Left renal pelvis (tissue), 4 donors: ENCODE measurements around the gene POGZ. TPM values are rescaled to one million over a fixed set of nuclear protein-coding genes. Genes with fewer than 3 reads are reported as not detected.
A peak's percentile ranks its signal among the peaks of the same experiment; 100 is the strongest.
"Not testable (repeated sequence)": the region's sequence is repeated elsewhere in the genome, so short reads cannot be mapped to it uniquely, and the experiment has no call there.

ENCODE experiments used
- DNase-seq, 4 donors: peaks; one replicate each; pipeline ENCODE4 v3.0.0-alpha.2; 2013; ENCODE audit warnings: low read depth in 4 of 4, low spot score in 3 of 4
- polyA plus RNA-seq, 4 donors: library from polyadenylated mRNA; unstranded; fragments of 120-200 nt; gene quantifications; one replicate each; pipeline ENCODE4 v1.2.1, GENCODE V29; 2013; ENCODE audit not compliant: insufficient read length in 4 of 4

Gene POGZ
- polyA plus RNA-seq, 4 donors: 104 to 156 (median 113) TPM

DNA sequence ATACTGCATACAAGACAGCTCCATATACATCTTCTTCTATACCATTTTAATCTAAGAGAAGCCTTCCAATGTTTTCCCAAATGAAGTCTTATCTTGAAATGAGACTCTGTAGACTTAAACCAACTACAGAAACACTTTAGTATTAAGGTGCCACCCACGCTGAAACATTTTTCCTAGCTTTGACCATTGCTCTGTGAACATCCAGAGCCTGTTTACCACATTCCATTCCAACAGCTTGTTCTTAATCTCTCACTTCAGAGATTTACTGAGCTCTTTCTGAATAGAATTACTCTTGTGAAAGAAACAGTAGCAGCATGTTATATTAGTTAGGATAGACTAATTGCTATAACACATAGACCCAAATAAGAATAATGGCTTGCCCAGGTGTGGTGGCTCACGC is 19.6 kb upstream of the POGZ start:
- no peak for DNase-seq

DNA sequence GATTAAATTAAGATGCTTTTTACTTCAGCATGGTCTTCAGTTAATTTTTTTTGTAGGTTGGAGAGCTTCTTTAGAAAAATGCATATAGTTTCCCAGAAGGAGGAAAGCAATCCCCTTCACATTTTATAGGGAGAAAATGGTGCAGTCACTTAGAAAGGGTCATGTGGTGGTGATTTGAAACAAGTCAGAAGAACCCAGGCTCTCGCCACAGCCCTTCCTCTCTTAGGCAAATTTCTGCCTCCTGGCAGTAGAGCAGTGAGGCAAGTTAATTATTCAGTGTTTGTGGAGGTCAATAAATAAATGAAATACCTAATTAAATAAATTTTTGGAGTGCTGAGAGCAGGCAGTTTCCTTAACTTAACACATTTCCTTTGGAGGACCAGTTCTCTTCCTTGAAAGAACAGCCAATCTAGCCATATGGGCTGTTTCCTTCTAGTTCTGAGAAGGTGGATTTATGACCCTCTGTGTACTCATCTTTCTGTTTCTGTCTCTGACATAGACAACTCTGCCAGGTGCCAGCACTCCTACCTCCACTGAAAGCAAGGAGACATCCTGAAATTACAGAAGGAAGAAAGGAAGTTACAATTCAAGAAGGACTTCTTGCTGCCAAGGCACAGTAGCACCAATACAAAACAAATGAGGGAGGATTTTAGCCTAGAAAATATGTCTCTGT is 19.0 kb upstream of the POGZ start:
- DNase-seq: no peak

DNA sequence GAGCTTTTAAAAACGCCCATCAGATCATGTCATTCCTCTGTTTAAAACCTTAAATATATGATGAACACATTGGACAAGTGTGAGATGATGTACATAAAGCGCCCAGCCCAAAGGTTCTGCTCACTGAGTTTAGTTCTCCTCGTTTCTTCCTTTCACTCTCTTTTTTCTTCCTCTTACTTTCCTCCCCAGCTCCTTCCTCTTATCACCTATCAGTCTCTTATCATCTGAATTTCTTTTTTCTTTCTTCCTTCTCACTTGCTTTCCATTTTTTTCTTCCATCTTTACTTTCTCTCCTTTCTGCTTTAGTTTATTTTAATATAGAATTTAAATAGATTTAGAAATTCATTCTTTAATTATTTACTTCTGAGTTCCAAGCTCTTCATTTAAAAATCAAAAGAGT is 17.8 kb upstream of the POGZ start:
- DNase-seq: no peak

DNA sequence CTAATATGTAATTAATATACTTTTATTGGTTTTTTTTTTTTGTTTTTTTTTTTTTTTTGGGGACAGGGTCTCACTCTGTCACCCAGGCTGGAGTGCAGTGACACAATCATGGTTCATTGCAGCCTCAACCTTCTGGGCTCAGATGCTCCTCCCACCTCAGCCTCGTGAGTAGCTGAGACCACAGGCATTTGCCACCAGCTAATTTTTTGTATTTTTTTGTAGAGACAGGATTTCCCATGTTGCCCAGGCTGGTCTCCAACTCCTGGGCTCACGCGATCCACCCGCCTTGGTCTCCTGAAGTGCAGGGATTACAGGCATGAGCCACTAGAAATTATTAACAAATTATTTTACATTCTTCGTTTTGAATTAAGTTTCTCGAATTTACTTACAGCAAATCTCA is 16.8 kb upstream of the POGZ start:
- no peak for DNase-seq

DNA sequence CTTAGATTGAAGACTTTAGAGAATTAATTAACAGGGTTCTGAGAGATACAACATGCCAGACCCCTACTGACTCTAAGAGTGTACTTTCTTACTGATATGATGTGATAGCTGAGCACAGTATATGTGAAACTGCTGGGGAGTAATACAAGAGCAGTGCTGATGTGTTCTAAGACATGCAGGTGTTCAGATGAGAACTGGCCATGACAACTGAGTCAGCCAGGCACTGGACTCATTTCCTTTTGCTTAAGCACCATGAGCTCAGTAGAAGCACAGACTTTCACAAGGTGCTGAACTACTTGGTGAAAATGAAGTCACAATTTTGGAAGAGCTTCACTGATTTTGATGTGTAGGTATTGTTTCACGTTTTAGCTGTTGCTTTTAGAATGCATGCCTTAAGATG is 15.9 kb upstream of the POGZ start:
- no peak for DNase-seq

DNA sequence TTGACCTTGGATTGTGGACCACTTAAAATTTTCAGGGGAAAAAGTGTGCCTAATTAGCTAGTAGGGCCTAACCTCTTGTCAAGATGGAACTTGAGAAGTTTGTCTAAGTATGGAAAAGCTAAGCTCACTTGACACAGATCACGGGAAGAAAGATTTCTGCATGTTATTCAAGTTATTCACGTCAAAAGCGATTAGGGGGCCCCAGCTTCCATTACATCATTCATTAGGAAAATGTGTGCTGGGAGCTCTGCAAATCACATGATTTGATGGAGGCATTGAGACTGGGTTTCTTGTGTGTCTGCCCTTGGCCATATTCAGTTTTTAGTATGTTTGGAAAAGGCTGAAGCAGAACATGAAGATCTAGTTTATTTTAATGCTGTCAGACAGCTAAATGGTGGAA is 15.5 kb upstream of the POGZ start:
- DNase-seq: no peak

DNA sequence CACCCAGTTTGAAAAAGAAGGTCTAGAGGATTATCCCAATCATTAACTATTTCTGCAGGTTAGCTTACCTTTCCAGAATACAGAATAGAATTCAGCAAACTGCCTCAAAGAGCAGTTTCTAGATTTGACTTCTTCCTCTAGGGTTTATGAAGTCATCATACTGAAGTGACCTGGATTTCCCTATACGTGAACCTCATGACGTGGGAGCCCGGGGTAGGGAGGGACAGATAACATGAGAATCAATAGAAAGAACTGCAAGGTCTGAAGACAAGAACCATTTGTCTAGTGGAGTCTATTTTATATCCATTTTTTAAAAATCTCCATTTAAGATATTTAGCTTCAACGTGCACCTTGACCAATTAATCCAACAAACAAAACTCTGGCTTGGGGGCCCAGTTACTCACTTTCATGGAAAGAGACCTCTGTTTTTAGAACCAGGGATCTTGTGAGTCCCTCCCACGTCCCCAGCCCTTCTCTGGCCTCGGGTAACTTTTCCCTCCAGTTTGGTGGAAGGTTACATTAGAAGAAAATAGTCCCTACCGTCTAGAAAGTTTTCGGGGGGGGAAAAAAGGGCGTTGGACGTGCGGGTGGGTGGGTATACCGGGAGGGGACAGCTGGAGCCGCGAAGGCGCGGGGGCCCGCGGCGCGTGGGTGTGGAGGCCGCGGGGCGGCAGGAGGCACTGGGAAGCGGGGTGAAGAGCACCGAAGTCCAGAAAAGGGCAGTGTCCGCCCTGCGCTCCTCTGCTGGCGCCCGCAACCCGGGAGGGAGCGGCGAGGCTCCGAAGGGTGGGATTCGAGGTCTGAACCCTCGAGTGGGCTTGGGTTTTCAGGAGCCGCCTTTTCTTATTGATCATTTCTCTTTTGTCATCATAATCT is 13.8 kb upstream of the POGZ start:
- DNase-seq: peak; percentile 64 to 73 (median 66)

DNA sequence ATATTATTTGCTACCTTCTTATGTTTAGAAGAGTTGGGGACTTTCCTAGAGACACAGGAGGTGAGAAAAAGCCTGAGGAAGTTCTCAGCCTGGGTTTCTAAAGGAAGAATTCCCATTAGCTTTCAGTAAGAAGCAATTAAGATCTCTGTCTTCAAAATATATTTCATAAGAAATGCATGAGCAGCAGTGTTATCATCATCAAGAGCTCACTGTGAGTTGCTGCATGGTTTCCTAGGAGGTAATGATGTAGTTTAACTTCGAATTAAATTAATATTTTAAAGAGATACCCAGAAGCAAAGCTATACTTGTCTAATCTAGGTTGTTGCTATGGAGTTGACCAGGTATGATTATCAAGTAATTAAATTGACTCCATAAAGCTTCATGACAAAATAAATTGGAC is 5.7 kb upstream of the POGZ start:
- DNase-seq: no peak

DNA sequence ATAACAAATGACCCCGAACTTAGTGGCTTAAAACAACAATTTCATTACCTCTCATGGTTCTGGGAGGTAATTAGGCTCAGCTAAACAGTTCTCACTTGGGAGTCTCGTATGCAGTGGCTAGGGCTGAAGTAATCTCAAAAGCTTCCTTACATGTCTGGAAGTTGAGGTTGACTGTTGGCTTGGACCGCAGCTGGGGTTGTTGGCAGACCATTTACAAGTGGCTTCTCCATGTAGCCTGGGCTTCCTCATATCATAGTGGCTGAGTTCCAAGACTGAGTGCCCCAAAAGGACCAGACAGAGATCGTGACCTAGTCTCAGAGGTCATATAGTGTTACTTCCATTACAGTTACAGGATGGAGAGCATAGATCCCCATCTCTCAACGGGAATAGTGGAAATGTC is 2.4 kb upstream of the POGZ start:
- DNase-seq: no peak

DNA sequence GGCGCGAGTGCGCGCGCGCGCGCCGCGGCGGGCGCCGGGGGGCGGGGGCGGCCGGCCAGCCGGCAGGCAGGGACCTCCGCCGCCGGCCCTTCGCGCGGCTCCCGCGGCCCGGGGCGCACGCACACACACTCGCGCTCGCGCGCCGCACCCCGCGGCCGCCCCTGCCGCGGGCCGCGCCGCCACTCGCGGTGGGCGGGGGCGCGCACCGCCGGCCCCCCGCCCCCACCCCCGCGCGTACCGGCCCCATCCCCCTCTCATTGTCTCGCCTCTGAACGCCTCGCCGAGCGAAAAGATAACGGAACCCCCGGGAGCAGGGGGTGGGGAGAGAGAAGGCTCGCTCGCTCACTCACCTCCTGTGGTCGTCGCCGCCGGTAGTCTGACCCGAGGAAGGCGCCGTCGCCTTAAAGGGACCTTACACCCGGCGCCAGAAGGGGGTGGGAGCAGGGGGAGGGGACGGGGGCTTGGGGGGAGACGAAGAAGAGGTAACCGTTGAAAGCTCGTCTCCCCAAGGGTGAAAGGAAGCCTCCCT is 428 bp downstream of the POGZ start:
- peak in 3 of 4 donors; percentile 25 to 42 (median 28) for DNase-seq

DNA sequence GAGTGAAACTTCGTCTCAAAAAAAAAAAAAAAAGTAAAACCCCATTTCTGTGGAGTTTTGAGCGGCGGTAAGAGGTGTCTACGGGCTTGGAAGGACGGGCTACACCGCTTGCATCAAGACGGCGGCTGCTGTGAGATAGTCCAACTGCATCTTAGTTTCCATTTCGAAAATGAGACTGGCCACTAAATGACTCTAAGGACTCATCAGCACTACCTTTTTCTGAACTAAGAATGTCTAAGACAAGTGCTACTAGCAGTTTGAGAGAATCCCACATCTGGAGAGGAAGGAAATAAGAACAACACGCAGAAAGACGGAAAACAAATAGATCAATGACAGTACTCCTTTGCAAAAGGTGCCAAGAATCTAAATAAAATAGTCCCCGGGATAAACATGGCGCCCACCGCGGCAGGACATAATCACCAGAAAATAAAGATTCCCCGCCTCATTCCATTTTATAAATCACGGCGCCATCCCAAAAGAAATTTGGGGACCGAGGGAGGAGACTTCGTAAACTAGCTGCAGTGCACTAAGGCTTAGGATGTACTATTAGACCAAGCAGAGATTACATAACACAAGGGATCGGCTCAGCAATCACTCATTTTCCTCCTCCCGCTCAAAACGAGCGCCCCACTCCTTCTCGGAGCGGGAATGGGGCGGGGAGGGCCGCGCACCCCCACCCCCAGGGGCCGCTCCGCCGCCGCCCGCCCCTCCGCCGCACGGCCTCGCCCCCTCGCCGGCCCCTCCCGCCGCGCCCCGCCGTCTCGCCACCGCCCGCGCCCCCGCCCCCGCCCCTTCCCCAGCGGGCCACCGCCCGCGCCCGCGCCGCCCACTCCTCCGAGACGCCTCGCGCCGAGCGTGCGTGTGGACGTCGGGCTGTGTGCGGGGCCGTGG is 1.1 kb downstream of the POGZ start:
- DNase-seq: peak; percentile 55 to 72 (median 71)

DNA sequence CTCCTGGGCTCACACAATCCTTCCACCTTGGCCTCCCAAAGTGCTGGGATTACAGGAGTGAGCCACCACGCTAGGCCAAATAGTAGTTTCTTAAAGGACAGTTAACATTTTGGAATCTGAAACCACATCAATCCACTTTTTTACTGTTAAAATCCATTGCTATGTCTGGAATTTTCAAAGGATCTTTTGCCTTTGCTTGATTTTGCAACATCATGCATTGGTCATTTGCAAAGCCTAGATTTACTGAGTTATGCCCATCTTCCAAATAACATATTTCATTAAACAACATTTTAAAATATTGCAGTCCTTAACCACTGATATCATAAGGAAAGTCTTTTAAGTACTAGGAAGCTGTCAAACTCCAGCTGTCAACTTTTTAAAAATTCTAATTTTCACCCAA is 3.3 kb downstream of the POGZ start:
- no peak for DNase-seq

DNA sequence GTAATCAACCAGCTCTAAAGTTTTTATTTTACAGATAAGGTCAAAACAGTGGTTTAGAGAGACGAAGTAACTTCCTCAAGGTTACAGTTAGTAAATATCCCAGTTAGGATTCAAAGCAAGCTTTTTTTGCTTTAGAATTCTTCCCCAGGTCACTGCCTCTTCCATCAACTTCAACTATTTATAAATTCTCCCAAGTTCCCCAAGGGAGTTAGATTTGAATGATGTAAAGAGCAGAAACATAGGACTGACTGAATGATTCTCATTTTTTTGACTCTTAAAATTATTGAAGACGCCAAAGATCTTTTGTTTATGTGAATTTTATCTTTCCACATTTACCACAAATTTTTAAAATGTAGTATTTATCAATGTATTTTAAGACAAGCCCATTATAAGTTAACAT is 4.1 kb downstream of the POGZ start:
- DNase-seq: no peak

DNA sequence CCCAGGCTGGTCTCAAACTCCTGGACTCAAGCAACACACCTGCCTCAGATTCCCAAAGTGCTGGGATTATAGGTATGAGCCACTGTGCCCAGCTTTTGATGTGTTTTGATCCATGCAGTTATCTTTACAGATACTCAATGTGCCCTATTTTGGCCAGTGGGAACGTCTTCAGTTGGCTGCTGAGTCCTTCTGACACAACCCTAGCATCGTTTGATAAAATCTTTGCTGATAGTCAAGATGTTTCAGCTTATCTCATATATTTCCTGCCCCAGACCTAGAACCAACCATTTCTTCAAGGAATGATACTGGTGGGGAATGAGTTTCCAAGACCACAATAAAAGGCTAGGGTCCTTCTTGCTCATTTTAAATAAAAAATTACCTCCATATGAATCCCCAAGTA is 11.6 kb downstream of the POGZ start:
- DNase-seq: no peak

DNA sequence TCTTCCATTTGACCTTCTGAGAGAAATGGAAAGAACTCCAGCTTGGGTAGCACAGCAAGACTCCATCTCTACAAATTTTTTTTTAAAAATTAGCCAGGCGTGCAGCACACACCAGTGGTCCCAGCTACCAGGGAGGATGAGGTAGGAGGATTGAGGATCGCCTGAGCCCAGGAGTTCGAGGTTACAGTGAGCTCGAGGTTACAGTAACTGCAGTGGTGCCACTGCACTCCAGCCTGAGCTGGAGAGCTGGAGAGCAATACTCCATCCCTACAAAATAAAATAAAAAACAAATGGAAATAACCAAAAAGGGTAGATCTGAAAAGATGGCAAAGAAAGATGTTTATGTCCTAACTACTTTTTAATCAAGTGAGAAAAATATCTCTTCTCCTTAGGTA is 14.5 kb downstream of the POGZ start:
- DNase-seq: no peak

DNA sequence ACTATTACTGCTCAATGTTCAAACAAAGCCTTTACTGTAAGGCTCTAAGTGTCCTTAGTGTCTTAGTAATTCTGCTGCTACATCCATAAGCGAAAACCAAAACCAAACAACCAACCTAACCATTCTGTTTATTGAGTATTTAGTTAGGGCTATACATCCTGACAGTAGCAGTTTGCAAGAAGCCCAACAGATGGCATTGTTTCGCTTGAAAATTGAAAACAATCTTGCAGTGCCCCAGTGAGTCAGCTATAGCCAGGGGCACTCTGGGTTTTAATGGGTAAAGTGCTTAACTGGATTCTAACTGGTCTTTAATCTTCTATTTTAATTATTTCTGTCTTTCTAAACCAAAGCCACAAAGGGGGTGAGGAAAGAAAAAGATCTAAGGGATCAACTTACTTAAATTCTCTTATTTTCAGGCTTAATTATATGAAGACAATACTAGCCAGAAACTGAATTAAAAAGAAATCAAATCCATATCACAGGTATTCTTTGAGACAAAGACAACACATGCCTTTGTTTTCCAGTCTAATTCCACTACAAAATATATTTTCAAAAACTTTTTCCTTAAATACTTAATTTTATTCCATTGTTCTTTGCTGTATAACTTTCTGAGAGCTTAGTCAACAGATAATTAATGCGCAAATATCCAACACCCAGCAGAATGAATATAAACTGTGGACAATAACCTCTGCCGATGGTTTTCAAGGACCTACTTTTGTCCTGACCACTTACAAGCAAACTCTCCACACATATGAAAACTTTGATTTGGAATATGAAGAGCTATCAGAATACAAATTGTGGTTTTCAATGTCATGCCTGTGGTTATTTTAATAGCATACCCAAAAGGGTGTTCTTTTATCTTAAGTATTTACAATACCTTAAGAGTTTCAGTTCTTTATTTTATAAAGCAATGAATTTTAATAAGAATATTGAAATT is 15.2 kb downstream of the POGZ start:
- DNase-seq: peak; percentile 29 to 48 (median 38)

DNA sequence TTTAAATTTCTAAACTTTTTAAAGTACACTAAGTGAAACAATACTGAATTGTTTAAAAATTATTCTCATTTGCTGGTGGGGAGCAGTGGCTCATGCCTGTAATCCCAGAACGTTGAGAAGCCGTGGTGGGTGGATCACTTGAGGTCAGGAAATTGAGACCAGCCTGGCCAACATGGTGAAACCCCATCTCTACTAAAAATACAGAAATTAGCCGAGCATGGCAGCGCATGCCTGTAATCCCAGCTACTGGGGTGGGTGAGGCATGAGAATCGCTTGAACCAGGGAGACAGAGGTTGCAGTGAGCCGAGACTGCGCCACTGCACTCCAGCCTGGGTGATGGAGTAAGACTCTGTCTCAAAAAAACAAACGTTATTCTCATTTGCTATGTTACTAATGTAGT is 21.9 kb downstream of the POGZ start:
- DNase-seq: peak in 1 of 4 donors; percentile 7

DNA sequence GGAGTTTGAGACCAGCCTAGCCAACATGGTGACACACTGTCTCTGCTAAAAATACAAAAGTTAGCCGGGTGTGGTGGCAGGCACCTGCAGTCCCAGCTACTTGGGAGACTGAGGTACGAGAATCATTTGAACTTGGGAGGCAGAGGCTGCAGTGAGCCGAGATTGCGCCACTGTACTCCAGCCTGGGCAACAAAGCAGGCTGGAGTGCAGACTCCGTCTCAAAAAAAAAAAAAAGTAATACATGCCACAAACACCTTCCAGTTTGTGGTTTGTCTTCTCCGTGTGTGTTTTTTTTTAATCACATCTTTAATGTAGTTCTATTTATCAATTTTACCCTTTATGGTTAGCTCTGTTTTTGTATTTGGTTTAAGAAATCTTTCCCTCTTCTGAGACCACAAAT is 22.3 kb downstream of the POGZ start:
- DNase-seq: no peak

DNA sequence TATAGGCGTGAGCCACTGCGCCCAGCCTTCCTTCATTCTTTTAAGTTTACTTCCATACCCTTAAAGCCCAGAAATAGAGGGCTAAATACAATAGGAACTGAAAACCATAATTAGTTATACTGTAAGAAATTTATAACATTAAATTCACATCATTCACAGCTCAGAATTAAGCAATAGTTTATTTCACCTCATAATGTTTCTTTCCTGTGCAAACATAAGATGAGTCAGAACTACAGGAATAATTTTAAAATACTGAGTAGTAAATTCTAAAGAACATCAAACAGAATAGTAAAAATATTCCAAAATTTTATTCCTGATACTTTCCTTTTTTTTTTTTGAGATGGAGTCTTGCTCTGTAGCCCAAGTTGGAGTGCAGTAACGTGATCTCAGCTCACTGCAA is 24.1 kb downstream of the POGZ start:
- DNase-seq: no peak

DNA sequence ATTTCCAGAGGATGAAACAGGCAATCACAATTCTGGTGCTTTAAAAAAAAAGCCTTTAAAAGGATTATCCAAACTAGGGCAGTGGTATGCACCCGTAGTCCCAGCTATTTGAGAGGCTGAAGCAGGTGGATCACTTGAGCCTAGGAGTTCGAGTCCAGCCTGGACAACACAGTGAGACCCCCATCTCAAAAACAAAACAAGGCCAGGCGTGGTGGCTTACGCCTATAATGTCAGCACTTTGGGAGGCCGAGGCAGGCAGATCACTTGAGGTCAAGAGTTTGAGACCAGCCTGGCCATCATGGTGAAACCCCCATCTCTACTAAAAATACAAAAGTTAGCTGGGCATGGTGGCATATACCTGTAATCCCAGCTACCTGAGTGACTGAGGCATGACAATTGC is 25.5 kb downstream of the POGZ start:
- DNase-seq: not testable (repeated sequence)
